ENCODE measurements around the gene SMOC1. TPM values are rescaled to one million over a fixed set of nuclear protein-coding genes. Genes with fewer than 3 reads are reported as not detected.

The SMOC1 gene
- total RNA-seq, 2 experiments from 2014 or later = not detected

DNA sequence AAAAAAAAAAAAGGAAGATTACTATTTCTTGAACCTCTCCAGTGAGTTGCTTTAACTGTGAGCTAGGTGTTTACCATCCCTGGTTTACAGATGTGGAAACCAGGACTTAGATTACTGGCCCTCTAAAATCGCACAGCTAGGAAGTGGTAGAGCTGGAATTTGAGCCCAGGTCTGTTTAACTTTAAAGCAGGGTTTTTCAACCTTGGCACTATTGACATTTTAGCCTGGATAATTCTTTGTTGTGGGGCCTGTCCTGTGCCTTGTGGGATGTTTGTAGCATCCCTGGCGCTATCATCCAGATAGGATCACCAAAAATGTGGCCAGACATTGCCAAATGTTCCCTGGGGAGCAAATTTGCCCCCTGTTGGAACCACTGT is 28.5 kb upstream of the SMOC1 start:
- Mint-ChIP-seq H3K36me3 (ENCODE audit: low read depth) (no peaks in the 10 kb centered on the region), H3K27ac (no peak overlapping the region), H3K4me3 (no peak overlapping the region), H3K4me1 (ENCODE audit: low read depth) (no peaks in the 10 kb centered on the region), H3K27me3 (ENCODE audit: low read depth) (peaks cover 6% of the 10 kb centered on the region), H3K9me3 (no peaks in the 10 kb centered on the region)
- DNase-seq = no peak
- intact Hi-C loops (cut with micrococcal nuclease) = no loop called here
- CTCF ChIA-PET = interaction anchor here (0.6 to 0.7 kb wide), 2 partner anchors 177 to 223 kb away, joined by 3 to 4 read pairs; no protein-coding TSS in a partner anchor

DNA sequence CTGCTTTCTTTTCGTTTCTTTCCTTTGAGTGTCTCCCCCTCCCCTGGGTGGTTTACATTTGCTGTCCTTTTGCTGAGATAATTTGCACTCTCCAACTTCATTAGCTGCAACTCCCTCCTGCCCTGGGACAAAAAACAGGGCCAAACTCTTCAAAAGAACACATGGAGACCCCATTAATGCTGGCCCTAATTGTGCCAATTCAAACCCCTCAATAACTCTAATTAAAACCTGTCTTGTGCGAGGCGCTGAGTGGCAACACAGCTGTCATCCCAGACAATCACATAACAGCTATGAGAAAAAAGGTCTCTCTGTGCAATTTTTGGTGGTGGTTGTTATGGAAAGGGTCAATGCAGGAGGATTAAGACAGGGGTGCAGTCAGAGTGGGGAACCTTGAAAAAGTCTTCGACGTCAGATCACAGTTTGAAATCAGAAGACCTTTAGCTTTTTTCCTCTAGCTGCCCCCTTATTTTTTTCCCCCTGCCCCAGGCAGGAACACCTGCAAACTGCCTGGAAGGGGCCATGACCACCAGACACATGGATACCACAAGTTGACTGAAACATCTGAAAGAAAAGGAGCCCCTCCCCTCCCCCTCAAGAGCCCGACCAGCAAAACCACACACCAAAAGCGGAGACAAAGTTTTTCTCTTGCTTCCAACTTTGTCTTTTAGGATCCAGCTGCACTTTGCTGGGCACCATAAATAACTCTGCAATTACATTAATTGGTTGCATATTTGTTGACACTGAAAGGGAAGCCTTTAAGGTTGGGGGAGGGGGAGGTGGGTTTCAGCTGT is 26.5 kb upstream of the SMOC1 start:
- Mint-ChIP-seq H3K27ac (no peak overlapping the region), H3K4me3 (no peak overlapping the region), H3K36me3 (ENCODE audit: low read depth) (no peaks in the 10 kb centered on the region), H3K9me3 (no peaks in the 10 kb centered on the region), H3K27me3 (ENCODE audit: low read depth) (peaks cover 9% of the 10 kb centered on the region), H3K4me1 (ENCODE audit: low read depth) (no peaks in the 10 kb centered on the region)
- no peak for DNase-seq
- intact Hi-C loops (cut with micrococcal nuclease) = no loop called here
- CTCF ChIA-PET = no interaction called here

DNA sequence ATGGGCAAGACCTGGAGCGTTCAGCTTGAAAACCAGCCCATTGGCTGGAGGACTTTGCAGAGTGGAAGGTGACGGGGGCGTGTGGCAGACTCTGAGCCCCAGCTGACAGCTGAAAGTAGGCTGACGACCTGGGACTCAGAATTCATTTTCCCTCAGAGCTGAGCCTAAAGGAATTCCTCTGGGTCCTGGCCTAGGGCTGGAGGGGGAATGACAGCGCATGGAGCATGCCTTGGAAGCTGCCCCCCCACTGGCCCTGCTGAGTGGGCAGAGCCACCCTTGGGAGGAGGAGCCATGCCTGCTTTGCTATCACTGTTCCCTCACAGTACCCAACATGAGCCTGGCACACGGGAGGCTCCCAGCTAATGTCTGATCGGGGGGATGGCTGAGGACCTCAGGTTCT is 25.4 kb upstream of the SMOC1 start:
- intact Hi-C loops (cut with micrococcal nuclease) = no loop called here
- CTCF ChIA-PET = interaction anchor here (0.6 kb wide), 1 partner anchor 1631 kb away, joined by 5 read pairs; no protein-coding TSS in a partner anchor
- Mint-ChIP-seq H3K27ac (no peak overlapping the region), H3K4me1 (ENCODE audit: low read depth) (no peaks in the 10 kb centered on the region), H3K36me3 (ENCODE audit: low read depth) (no peaks in the 10 kb centered on the region), H3K4me3 (no peak overlapping the region), H3K27me3 (ENCODE audit: low read depth) (peaks cover 7% of the 10 kb centered on the region), H3K9me3 (no peaks in the 10 kb centered on the region)
- DNase-seq = no peak

DNA sequence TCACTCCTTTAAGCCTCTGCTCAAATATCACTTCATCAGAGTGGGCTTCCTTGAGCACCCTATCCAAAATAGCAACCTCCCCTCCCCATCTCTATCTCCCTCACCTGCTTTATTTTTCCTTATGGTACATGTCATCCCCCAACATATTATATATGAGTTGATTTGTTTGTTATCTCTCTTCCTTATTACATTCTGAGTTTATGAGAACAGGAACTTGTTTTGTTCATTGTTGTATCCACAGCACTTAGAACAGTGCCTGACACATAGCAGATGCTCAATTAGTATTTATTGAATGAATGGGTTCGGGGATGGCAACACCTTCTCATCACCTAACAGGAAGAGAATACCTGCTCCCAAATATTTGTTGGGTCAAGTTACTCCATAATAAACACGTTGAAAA is 24.6 kb upstream of the SMOC1 start:
- intact Hi-C loops (cut with micrococcal nuclease) = no loop called here
- Mint-ChIP-seq H3K27me3 (ENCODE audit: low read depth) (peaks cover 7% of the 10 kb centered on the region), H3K4me1 (ENCODE audit: low read depth) (no peaks in the 10 kb centered on the region), H3K36me3 (ENCODE audit: low read depth) (no peaks in the 10 kb centered on the region), H3K4me3 (no peak overlapping the region), H3K9me3 (no peaks in the 10 kb centered on the region), H3K27ac (no peak overlapping the region)
- no peak for DNase-seq
- CTCF ChIA-PET = no interaction called here

DNA sequence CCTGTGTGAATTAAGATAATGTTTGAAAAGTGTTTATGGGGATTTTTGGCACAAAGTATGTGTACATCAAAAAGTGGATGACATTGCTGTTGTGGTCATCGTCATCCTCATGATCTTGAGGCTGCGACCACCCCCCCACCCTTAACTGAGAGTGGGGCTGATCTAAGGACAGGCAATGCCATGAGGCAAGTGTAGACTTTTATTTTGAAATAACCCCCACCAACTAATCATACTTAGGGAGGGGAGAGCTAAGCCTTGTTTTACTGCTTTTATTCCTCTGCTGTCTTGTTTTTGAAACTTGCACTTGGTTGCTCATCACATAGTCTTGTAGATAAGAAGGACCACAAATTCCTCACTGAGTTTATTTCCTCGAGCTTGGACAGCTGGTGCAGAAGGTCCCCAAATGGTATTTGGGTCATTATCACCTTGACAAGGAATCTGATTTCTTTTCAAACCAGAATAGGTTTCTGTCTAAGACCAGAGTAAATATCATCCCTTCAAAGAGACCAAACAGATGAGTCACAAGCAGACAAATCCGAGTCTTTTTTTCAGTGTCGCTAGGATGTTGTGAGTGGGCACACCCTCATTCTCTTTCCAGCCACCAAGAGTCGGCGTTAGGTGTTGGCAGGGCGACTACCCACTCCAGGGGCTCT is 23.9 kb upstream of the SMOC1 start:
- Mint-ChIP-seq H3K36me3 (ENCODE audit: low read depth) (no peaks in the 10 kb centered on the region), H3K9me3 (no peaks in the 10 kb centered on the region), H3K27me3 (ENCODE audit: low read depth) (peaks cover 7% of the 10 kb centered on the region), H3K4me3 (no peak overlapping the region), H3K27ac (no peak overlapping the region), H3K4me1 (ENCODE audit: low read depth) (no peaks in the 10 kb centered on the region)
- DNase-seq = no peak
- intact Hi-C loops (cut with micrococcal nuclease) = no loop called here
- CTCF ChIA-PET = no interaction called here

DNA sequence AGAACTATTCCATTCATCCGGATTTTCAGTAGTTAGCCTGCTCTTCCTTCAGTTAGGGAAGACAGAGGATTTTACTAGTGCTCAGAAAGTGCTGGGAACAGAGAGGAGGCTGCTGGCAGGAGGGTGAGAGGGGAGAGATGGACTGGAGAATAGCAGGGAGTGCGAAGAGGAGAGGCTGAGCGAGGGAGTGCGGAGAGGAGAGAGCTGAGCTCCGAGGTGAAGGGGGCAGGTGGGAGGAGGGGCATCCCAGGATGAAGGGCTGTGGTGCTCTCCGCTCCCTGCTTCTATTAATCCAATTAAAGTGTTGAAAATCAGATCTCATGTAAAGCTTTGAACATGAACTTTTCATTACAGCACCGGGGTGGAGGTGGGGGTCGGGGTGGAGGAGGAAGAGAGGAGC is 20.4 kb upstream of the SMOC1 start:
- CTCF ChIA-PET = no interaction called here
- DNase-seq = no peak
- H3K9me3 Mint-ChIP-seq = no peaks in the 10 kb centered on the region
- no peak overlapping the region for H3K27ac Mint-ChIP-seq
- H3K27me3 Mint-ChIP-seq (ENCODE audit: low read depth) = peaks cover 5% of the 10 kb centered on the region
- intact Hi-C loops (cut with micrococcal nuclease) = no loop called here
- H3K4me3 Mint-ChIP-seq = no peak overlapping the region
- no peaks in the 10 kb centered on the region for H3K36me3 Mint-ChIP-seq (ENCODE audit: low read depth)
- H3K4me1 Mint-ChIP-seq (ENCODE audit: low read depth) = no peaks in the 10 kb centered on the region

DNA sequence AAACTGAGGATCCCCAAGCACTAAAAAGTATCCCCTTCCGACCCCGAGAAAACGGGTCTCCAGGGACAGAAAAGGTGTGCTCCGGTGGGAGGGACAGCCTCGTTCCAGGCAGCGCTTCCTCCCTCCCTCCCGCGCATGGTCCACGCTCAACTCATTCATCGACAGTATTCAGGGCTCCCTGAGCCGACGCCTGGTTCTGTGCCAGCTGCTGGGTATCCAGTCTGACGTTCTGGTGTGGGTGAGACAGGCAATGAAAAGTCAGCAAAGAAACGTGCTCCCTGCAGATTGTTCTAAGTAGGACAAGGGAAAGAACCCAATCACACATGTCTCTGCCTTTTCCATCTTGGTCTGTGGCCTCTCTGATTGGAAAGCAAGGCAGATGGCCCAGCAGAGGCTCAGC is 19.6 kb upstream of the SMOC1 start:
- CTCF ChIA-PET = no interaction called here
- Mint-ChIP-seq H3K27me3 (ENCODE audit: low read depth) (peaks cover 7% of the 10 kb centered on the region), H3K36me3 (ENCODE audit: low read depth) (no peaks in the 10 kb centered on the region), H3K4me3 (no peak overlapping the region), H3K27ac (no peak overlapping the region), H3K4me1 (ENCODE audit: low read depth) (no peaks in the 10 kb centered on the region), H3K9me3 (peaks cover 4% of the 10 kb centered on the region)
- intact Hi-C loops (cut with micrococcal nuclease) = no loop called here
- no peak for DNase-seq

DNA sequence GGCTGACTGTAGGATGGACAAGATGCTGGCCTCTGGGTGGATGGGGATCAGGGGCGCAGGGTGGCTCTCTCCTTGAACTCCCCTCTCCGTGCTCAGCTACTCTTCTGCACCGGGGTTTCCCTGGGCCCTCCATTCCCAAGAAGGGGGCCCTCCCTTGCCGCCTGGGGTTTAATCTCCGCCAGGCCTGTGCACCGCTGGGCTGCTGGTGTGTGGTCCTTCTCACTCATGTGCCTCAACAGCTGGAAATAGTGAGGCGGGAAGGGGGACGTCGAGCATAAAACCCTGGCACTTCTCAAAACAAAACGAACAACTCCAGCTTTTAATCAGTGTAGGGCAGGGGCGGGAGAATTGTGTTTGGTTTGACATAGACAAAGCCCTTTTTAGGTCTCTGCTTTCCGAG is 19.0 kb upstream of the SMOC1 start:
- Mint-ChIP-seq H3K27me3 (ENCODE audit: low read depth) (peaks cover 10% of the 10 kb centered on the region), H3K9me3 (peaks cover 8% of the 10 kb centered on the region), H3K4me1 (ENCODE audit: low read depth) (no peaks in the 10 kb centered on the region), H3K4me3 (no peak overlapping the region), H3K36me3 (ENCODE audit: low read depth) (no peaks in the 10 kb centered on the region), H3K27ac (no peak overlapping the region)
- no peak for DNase-seq
- intact Hi-C loops (cut with micrococcal nuclease) = no loop called here
- CTCF ChIA-PET = no interaction called here

DNA sequence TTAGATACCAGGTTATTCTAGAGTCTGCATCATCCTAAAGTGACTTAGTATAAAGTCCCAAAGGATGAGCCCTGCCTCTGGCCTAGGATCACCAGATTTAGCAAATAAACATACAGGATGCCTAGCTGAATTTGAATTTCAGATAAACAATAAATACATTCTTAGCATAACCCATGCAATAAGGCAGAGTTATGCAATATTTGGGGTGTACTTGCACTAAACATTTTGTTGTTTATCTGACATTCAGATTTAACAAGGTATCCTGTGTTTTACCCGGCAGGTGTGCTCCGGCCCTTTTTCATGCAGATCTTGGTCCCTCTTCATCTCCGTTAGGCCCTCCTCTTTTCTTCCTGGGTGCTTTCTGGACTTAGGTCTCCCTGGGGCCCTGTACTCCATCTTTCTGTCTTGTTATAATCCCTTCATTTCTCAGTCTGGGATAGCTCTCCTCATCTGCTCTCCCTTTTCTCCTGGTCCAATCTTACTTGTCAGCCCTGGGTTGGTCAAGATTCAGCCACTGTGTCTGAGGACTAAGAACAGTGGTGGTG is 18.1 kb upstream of the SMOC1 start:
- CTCF ChIA-PET = no interaction called here
- no peak overlapping the region for H3K27ac Mint-ChIP-seq
- DNase-seq = no peak

DNA sequence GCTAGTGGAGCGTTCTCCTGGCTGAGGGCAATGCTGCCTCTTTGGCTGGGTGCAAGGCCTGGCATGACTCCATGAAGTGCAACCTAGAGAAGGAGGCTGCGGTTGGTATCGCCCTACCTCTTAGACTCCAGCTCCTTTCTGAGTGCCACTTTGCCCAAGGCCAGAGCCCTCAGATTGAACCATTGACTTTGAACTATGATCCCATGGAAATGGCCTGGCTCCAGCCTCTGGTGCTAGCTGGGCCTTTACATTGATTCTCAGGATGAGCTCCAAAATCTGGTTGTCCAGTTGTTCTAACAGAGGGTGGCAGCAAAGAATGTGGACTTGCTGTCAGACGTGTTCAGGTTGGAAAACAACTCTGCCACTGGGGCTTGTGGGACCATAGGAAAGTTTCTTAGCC is 16.1 kb upstream of the SMOC1 start:
- no peak overlapping the region for H3K27ac Mint-ChIP-seq
- H3K4me3 Mint-ChIP-seq = no peak overlapping the region
- no peak for DNase-seq
- intact Hi-C loops (cut with micrococcal nuclease) = no loop called here
- no peaks in the 10 kb centered on the region for H3K36me3 Mint-ChIP-seq (ENCODE audit: low read depth)
- peaks cover 11% of the 10 kb centered on the region for H3K27me3 Mint-ChIP-seq (ENCODE audit: low read depth)
- H3K9me3 Mint-ChIP-seq = peaks cover 8% of the 10 kb centered on the region
- no peaks in the 10 kb centered on the region for H3K4me1 Mint-ChIP-seq (ENCODE audit: low read depth)
- CTCF ChIA-PET = interaction anchor here (1.1 kb wide), 1 partner anchor 44 kb away, joined by 3 read pairs; no protein-coding TSS in a partner anchor

More for the DNA sequence above, 18.1 kb upstream of the SMOC1 start:
- intact Hi-C loops (cut with micrococcal nuclease) = no loop called here
- Mint-ChIP-seq H3K4me1 (ENCODE audit: low read depth) (no peaks in the 10 kb centered on the region), H3K9me3 (peaks cover 8% of the 10 kb centered on the region), H3K27me3 (ENCODE audit: low read depth) (peaks cover 7% of the 10 kb centered on the region), H3K4me3 (no peak overlapping the region), H3K36me3 (ENCODE audit: low read depth) (no peaks in the 10 kb centered on the region)

DNA sequence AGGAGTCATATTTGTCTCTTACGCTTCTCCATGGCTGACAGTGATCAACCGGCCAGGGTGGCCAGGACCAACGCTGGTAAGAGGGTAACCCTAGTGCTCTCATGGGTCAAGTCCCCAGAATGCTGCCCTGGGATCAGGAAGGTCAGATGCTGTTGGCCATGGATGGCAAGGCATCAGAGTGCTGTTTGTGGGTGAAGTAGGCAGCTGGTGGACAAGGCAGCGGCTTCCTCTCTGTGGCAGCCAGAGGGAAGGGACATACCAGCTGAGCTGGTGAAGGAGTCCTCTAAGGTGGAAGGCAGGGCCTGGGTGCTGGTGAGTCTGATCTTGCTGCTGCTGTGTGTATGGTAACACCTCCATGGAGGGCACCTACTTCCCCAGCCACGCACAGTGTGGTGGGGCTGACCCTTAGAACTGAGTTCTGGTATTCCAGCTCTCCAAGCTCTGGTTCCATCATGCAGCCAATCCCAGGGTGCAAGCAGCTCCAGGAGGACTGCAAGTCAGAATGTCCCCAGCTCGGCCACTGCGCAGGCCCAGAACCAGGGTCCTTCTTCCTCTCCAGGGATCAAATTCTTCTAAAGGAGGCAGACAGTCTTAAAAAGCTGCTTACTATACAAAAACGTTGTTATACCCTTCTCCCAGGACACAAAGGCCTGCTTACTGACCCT is 13.4 kb upstream of the SMOC1 start:
- no peak for DNase-seq
- Mint-ChIP-seq H3K36me3 (ENCODE audit: low read depth) (no peaks in the 10 kb centered on the region), H3K27ac (no peak overlapping the region), H3K27me3 (ENCODE audit: low read depth) (peaks cover 11% of the 10 kb centered on the region), H3K9me3 (peaks cover 8% of the 10 kb centered on the region), H3K4me1 (ENCODE audit: low read depth) (no peaks in the 10 kb centered on the region), H3K4me3 (no peak overlapping the region)
- CTCF ChIA-PET = no interaction called here
- intact Hi-C loops (cut with micrococcal nuclease) = no loop called here

DNA sequence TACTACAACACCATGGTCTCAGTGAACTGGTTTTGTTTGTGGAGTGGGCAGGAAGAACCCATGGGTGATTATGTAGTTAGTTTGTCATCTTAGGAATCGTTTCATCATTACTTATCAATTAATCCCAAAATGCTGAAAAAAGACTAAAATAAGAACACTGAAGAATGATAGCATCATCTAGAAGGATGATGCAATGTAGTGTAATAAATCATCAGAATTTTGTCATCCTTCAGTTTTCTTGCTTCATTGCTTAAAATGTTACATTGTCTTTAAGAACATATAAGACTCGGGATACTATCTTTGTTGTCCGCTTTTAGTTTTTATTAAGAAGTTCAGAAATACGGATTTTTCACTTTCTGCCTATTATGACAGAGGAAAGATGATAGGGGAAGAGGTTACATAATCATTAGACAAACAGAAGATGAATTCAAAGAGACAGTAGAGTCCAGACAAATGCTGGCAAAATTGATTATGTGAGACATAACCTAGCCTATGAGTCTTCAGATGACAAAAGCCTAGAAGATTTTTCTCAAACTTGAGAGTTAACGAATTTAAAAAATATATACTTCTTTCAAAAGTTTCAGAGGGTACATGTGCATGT is 10.8 kb upstream of the SMOC1 start:
- H3K4me1 Mint-ChIP-seq (ENCODE audit: low read depth) = no peaks in the 10 kb centered on the region
- peaks cover 8% of the 10 kb centered on the region for H3K9me3 Mint-ChIP-seq
- no peak for DNase-seq
- intact Hi-C loops (cut with micrococcal nuclease) = no loop called here
- peaks cover 11% of the 10 kb centered on the region for H3K27me3 Mint-ChIP-seq (ENCODE audit: low read depth)
- no peaks in the 10 kb centered on the region for H3K36me3 Mint-ChIP-seq (ENCODE audit: low read depth)
- CTCF ChIA-PET = no interaction called here
- H3K27ac Mint-ChIP-seq = no peak overlapping the region
- H3K4me3 Mint-ChIP-seq = no peak overlapping the region

All from activated naive CD4-positive, alpha-beta T cell treated with anti-CD3 and anti-CD28 coated beads for 36 hours (primary cell).